Left ventricle myocardium inferior (tissue), 1 donor: ENCODE measurements around the gene XIRP1. TPM values are rescaled to one million over a fixed set of nuclear protein-coding genes. Genes with fewer than 3 reads are reported as not detected.
A peak's percentile ranks its signal among the peaks of the same experiment; 100 is the strongest.

ENCODE experiments used
- DNase-seq: peaks from one replicate; pipeline ENCODE4 v3.0.0-alpha.2; 2020
- H3K27ac ChIP-seq: fragments of 200-600 bp; replicated peaks from 2 replicates; pipeline ENCODE4 v1.8.0; 2021
- H3K27me3 ChIP-seq: fragments of 200-600 bp; 2 replicates; pipeline ENCODE4 v1.8.0; 2021; ENCODE audit warnings: low read depth
- H3K36me3 ChIP-seq: fragments of 200-600 bp; 2 replicates; pipeline ENCODE4 v1.8.0; 2021
- H3K4me1 ChIP-seq: fragments of 200-600 bp; 2 replicates; pipeline ENCODE4 v1.8.0; 2021
- H3K4me3 ChIP-seq: fragments of 200-600 bp; 2 replicates; pipeline ENCODE4 v1.8.0; 2021; ENCODE audit warnings: mild to moderate bottlenecking, moderate library complexity
- H3K9me3 ChIP-seq: fragments of 200-600 bp; replicated peaks from 2 replicates; pipeline ENCODE4 v1.8.0; 2021
- intact Hi-C: fragments of 100-400 bp; cut with micrococcal nuclease; formaldehyde crosslinking; loops from one replicate; pipeline ENCODE4 v1.11.0; 2022
- total RNA-seq: library from RNA; stranded (reverse); fragmentation: NEBNext Ultra II Directional; extraction: Animal tissue kit (Norgen Biotek cat#: 25700); gene quantifications from one replicate; pipeline ENCODE4 v1.2.1, GENCODE V29; 2021
- TF ChIP-seq, protein P1 (sequence below): fragments of 200-600 bp; IDR thresholded peaks from 2 replicates; pipeline ENCODE4 v1.8.0; 2021; ENCODE audit warnings: antibody characterized with exemption, mild to moderate bottlenecking, borderline replicate concordance
- donor health status: DM: no; HTN: yes; CAD: no; lungs with severe emphysema.

Gene XIRP1
- total RNA-seq, 1 donor from 2014 or later = 386 TPM

DNA sequence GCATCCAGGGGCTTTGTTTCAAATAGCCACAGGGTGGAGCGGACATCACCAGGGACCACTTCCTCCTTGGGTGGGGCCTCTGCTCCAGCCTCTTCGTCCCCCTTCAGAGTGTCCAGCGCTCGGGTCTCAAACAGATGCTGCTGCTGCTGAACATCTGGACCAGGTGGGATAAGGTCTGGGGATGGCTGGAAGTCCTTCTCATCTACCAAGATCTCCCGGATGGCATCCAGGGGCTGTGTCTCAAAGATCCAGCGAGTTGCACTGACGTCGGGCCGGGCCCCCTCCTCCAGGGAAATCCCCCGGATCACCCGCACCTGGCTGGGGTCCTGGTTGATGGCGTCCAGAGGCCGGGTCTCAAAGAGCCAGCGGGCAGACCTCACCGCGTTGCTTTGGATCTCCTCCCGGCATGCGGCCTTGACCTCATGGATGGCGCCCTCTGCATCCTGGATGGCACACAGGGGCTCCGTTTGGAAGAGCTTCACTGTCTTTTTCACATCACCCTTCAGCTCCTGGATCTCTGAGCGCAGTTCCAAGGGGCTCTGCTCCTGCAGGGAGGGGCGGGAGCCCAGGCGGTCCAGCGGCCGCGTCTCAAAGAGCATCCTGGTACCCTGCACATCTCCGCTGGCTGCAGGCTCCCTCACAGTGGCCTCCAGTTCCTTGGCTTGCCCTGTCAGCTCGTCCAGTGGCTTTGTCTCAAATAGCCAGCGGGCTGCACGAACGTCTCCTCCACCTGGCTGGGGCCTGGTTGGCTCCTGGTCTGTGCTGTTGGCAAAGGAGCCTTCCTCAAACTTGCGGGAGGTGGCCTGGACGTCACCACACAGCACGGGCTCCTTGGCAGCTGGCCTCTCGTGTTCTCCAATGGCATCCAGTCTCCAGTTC, 3.9 kb downstream of the XIRP1 start:
- intact Hi-C loops = loop anchor here (5.0 kb wide), 1 partner anchor 99 kb away; no protein-coding TSS in a partner anchor
- H3K4me1 ChIP-seq = peaks cover 81% of the 10 kb centered on the region
- H3K4me3 ChIP-seq = peak overlapping the region; percentile 67
- no peaks in the 10 kb centered on the region for H3K27me3 ChIP-seq
- H3K27ac ChIP-seq = peak overlapping the region; percentile 89
- peaks cover 41% of the 10 kb centered on the region for H3K36me3 ChIP-seq
- TF ChIP-seq, protein P1, sequence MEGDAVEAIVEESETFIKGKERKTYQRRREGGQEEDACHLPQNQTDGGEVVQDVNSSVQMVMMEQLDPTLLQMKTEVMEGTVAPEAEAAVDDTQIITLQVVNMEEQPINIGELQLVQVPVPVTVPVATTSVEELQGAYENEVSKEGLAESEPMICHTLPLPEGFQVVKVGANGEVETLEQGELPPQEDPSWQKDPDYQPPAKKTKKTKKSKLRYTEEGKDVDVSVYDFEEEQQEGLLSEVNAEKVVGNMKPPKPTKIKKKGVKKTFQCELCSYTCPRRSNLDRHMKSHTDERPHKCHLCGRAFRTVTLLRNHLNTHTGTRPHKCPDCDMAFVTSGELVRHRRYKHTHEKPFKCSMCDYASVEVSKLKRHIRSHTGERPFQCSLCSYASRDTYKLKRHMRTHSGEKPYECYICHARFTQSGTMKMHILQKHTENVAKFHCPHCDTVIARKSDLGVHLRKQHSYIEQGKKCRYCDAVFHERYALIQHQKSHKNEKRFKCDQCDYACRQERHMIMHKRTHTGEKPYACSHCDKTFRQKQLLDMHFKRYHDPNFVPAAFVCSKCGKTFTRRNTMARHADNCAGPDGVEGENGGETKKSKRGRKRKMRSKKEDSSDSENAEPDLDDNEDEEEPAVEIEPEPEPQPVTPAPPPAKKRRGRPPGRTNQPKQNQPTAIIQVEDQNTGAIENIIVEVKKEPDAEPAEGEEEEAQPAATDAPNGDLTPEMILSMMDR = no peak
- DNase-seq = no peak
- no peaks in the 10 kb centered on the region for H3K9me3 ChIP-seq

DNA sequence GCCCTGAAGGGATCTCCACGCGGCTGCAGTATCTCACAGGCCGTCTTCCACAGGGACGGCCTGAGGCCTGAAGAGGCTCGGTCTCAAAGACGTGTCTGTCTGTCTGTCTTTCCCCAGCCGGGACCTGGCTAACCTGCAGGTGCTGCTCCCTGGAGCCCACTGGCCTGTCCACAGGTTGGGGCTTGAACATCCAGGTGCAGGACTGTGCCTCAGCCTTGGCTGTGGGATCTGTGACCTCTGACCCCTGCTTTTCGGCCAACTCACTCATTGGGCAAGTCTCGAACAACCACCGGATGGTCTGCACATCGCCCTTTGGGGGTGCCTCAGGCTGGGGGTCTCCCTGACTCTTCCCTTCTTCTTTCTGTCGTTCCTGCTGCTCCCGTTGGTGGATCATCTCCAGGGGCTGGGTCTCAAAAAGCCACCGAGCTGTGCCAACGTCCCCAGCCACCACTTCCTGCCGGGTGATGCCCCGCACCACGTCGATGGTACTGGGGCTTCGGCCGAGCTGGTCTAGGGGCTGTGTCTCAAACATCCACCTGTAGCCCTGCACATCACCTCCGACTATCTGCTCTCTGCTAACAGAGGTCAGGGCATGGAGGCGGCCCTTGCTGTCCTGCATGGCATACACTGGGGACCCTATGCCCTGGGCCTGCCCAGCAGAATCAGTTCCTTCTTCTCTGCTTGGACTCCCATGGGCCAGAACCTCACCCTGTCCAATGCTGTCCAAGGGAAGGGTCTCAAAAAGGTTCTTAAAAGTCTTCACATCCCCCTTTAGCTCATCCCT, 4.8 kb downstream of the XIRP1 start:
- H3K4me1 ChIP-seq = peaks cover 82% of the 10 kb centered on the region
- H3K4me3 ChIP-seq = peak overlapping the region; percentile 67
- H3K27me3 ChIP-seq = no peaks in the 10 kb centered on the region
- H3K9me3 ChIP-seq = no peaks in the 10 kb centered on the region
- intact Hi-C loops = loop anchor here (5.0 kb wide), 1 partner anchor 100 kb away; no protein-coding TSS in a partner anchor
- peak overlapping the region; percentile 94 for H3K27ac ChIP-seq
- DNase-seq = no peak
- H3K36me3 ChIP-seq = peaks cover 42% of the 10 kb centered on the region
- TF ChIP-seq, protein P1 = no peak

DNA sequence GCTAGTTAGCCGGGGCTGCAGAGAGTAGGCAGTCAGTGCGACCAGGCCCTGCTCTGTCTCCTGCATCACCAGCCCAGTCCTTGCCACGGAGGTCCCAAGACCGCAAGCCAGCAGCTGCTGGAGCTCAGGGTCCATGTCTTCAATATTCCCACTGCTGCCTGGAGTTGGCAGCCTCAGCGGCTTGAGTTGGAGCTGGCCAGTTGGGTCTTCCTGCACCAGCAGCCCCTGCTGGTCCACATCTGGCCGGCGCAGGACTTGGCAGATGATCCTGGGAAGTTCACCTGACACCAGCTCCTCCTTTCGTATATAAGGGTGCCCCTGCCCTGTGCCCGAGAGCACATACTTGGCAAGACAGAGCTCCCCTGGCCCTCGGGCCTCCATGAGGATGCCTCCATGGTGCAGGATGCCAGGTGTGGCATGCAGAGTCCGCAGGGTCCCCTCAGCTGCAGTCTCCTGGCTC, 5.7 kb downstream of the XIRP1 start:
- H3K4me1 ChIP-seq = peaks cover 88% of the 10 kb centered on the region
- intact Hi-C loops = loop anchor here (5.0 kb wide), 1 partner anchor 101 kb away; no protein-coding TSS in a partner anchor
- H3K4me3 ChIP-seq = peak overlapping the region; percentile 67
- no peaks in the 10 kb centered on the region for H3K27me3 ChIP-seq
- DNase-seq = no peak
- H3K27ac ChIP-seq = peak overlapping the region; percentile 94
- H3K36me3 ChIP-seq = peaks cover 42% of the 10 kb centered on the region
- no peaks in the 10 kb centered on the region for H3K9me3 ChIP-seq
- TF ChIP-seq, protein P1 = no peak

DNA sequence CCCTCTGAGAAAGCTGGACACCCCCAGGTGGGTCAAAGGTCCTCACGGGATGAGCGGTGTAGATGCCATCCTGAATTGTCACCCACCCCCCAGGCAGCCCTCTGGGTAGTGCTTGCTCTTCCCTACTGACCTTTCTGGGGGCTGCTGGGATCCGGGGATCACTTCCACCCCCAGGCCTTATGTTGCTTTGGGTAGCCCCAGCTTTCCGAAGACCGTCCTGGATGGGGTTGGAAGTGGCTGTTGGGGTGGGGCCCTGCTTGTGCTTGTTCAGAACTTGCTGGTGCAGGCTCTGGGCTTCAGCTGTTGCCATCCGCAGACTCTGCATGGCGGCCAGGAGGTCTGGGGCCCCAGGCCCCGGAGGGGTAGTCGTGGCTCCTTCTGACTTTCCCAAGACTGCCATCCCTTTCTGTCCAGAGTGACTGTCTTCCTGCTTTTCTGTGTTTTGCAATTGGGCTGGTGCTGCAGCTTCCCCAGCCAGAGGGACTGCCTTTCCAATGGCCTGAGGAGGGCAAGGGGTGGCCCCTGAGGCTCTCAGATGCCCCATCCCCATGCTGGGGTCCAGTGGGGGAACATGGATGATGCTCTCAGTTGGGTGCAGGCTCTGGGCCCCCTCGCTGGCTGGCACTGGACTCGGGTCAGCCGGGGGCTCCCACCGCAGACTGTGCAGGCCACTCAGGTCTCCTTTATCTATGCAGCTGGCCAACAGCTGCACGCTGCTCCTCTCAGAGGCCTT, 6.3 kb downstream of the XIRP1 start:
- intact Hi-C loops = loop anchor here (5.0 kb wide), 1 partner anchor 101 kb away; no protein-coding TSS in a partner anchor
- peaks cover 42% of the 10 kb centered on the region for H3K36me3 ChIP-seq
- H3K9me3 ChIP-seq = no peaks in the 10 kb centered on the region

More for the DNA sequence above, 6.3 kb downstream of the XIRP1 start:
- no peaks in the 10 kb centered on the region for H3K27me3 ChIP-seq
- peaks cover 92% of the 10 kb centered on the region for H3K4me1 ChIP-seq
- peak overlapping the region; percentile 94 for H3K27ac ChIP-seq
- DNase-seq = no peak
- peak overlapping the region; percentile 67 for H3K4me3 ChIP-seq
- TF ChIP-seq, protein P1 = no peak
